ENCODE results near the gene ZNF366.

The ZNF366 gene

GRCh38 chr5:72512593-72512860, 5.3 kb upstream of the ZNF366 start:
- TF ChIP-seq CTCF (IDR thresholded peaks at IDR 0.05; ENCODE audit: control insufficient read depth, insufficient read depth, low read depth, low read length, missing control alignments): no peak
- no peak overlapping the region for H3K4me3 ChIP-seq (ENCODE audit: control insufficient read depth, low read depth, low read length)
- no peak for DNase-seq (ENCODE audit: low read depth)

GRCh38 chr5:72511774-72512592, 4.8 kb upstream of the ZNF366 start:
- no peak for DNase-seq (ENCODE audit: low read depth)
- no peak for TF ChIP-seq CTCF (IDR thresholded peaks at IDR 0.05; ENCODE audit: control insufficient read depth, insufficient read depth, low read depth, low read length, missing control alignments)
- H3K4me3 ChIP-seq (ENCODE audit: control insufficient read depth, low read depth, low read length): no peak overlapping the region

- no peak overlapping the region for H3K4me3 ChIP-seq (ENCODE audit: control insufficient read depth, low read depth, low read length)
- DNase-seq (ENCODE audit: low read depth): no peak
- TF ChIP-seq CTCF (IDR thresholded peaks at IDR 0.05; ENCODE audit: control insufficient read depth, insufficient read depth, low read depth, low read length, missing control alignments): no peak
Measured at GRCh38 chr5:72511366-72511765, 4.2 kb upstream of the ZNF366 start.

- no peak overlapping the region; the same call in 1 of the 2 replicates for H3K4me3 ChIP-seq (ENCODE audit: control insufficient read depth, low read depth, low read length)
- no peak for DNase-seq (ENCODE audit: low read depth)
- no peak for TF ChIP-seq CTCF (IDR thresholded peaks at IDR 0.05; ENCODE audit: control insufficient read depth, insufficient read depth, low read depth, low read length, missing control alignments)
Measured at GRCh38 chr5:72510610-72511181, 3.5 kb upstream of the ZNF366 start.

- no peak for TF ChIP-seq CTCF (IDR thresholded peaks at IDR 0.05; ENCODE audit: control insufficient read depth, insufficient read depth, low read depth, low read length, missing control alignments)
- H3K4me3 ChIP-seq (ENCODE audit: control insufficient read depth, low read depth, low read length): no peak overlapping the region
- DNase-seq (ENCODE audit: low read depth): no peak
Measured at GRCh38 chr5:72509401-72509800, 2.2 kb upstream of the ZNF366 start.

GRCh38 chr5:72508241-72509170, 1.3 kb upstream of the ZNF366 start:
- TF ChIP-seq CTCF (IDR thresholded peaks at IDR 0.05; ENCODE audit: control insufficient read depth, insufficient read depth, low read depth, low read length, missing control alignments): no peak
- DNase-seq (ENCODE audit: low read depth): no peak
- no peak overlapping the region for H3K4me3 ChIP-seq (ENCODE audit: control insufficient read depth, low read depth, low read length)

All from AG09309 (cell line).